ENCODE measurements around the gene CHRNA1.

CHRNA1 gene

GRCh38 chr2:174764280-174765255 is at the start of gene CHRNA1:
Gene CHRNA1 (minus strand): TSS chr2:174764472. CDS start chr2:174764394, 78 bp downstream.
- DNase-seq, result no peak

- DNase-seq, result no peak
These were observed 47.8 kb upstream of the CHRNA1 start for GRCh38 chr2:174812037-174812436.

GRCh38 chr2:174807931-174808330 is 43.7 kb upstream of the CHRNA1 start:
- no peak for DNase-seq

GRCh38 chr2:174805803-174806202 is 41.5 kb upstream of the CHRNA1 start:
- no peak for DNase-seq

- no peak for DNase-seq
These were observed 38.2 kb upstream of the CHRNA1 start for GRCh38 chr2:174802459-174802858.

- DNase-seq, result no peak
These were observed 36.3 kb upstream of the CHRNA1 start for GRCh38 chr2:174800436-174801205.

GRCh38 chr2:174798801-174799200 is 34.5 kb upstream of the CHRNA1 start:
- DNase-seq, result no peak

GRCh38 chr2:174797781-174798276 is 33.6 kb upstream of the CHRNA1 start:
- DNase-seq, result no peak

GRCh38 chr2:174796319-174796771 is 32.1 kb upstream of the CHRNA1 start:
- DNase-seq, result no peak

GRCh38 chr2:174794851-174795374 is 30.6 kb upstream of the CHRNA1 start:
- DNase-seq, result no peak

GRCh38 chr2:174792309-174793025 is 28.2 kb upstream of the CHRNA1 start:
- DNase-seq, result no peak

- DNase-seq, result no peak
These were observed 27.5 kb upstream of the CHRNA1 start for GRCh38 chr2:174791746-174792280.

GRCh38 chr2:174791020-174791419 is 26.7 kb upstream of the CHRNA1 start:
- no peak for DNase-seq

- no peak for DNase-seq
These were observed 24.7 kb upstream of the CHRNA1 start for GRCh38 chr2:174789001-174789400.

GRCh38 chr2:174788291-174788929 is 24.1 kb upstream of the CHRNA1 start:
- DNase-seq, result peak; percentile 12

GRCh38 chr2:174787487-174788205 is 23.4 kb upstream of the CHRNA1 start:
- no peak for DNase-seq

GRCh38 chr2:174786066-174786725 is 21.9 kb upstream of the CHRNA1 start:
- DNase-seq, result no peak

GRCh38 chr2:174785481-174785880 is 21.2 kb upstream of the CHRNA1 start:
- DNase-seq, result no peak

GRCh38 chr2:174784909-174785308 is 20.6 kb upstream of the CHRNA1 start:
- no peak for DNase-seq

GRCh38 chr2:174784316-174784715 is 20.0 kb upstream of the CHRNA1 start:
- no peak for DNase-seq
